Hepatocyte (in vitro differentiated cells): ENCODE data around the gene ZDHHC11B.
"Not testable (repeated sequence)": the region's sequence is repeated elsewhere in the genome, so short reads cannot be mapped to it uniquely, and the experiment has no call there.

Source experiments
- CTCF ChIP-seq: fragments of 200-600 bp; sonication (generic); IDR thresholded peaks from 2 replicates; pipeline ENCODE4 v1.5.1; 2016; ENCODE audit warnings: antibody characterized with exemption, mild to moderate bottlenecking; ENCODE audit not compliant: poor library complexity
- EZH2 ChIP-seq: fragments of 200-600 bp; sonication (generic); IDR thresholded peaks from 2 replicates; pipeline ENCODE4 v1.6.1; 2016; ENCODE audit warnings: antibody characterized with exemption, mild to moderate bottlenecking, borderline replicate concordance
- EZH2phosphoT487 ChIP-seq: fragments of 200-600 bp; sonication (generic); IDR thresholded peaks from one replicate; pipeline ENCODE4 v1.6.1; 2018; ENCODE audit warnings: antibody characterized with exemption, mild to moderate bottlenecking, low read depth, moderate library complexity; ENCODE audit not compliant: unreplicated experiment, severe bottlenecking

- not testable (repeated sequence) for TF ChIP-seq CTCF, EZH2, EZH2phosphoT487
Observed at GRCh38 chr5:772931-773330, 11.6 kb downstream of the ZDHHC11B start.
